H7 (cell line): Measurements from ENCODE around the gene APMAP. TPM values are rescaled to one million over a fixed set of nuclear protein-coding genes. Genes with fewer than 3 reads are reported as not detected.
"Not testable (repeated sequence)": the region's sequence is repeated elsewhere in the genome, so short reads cannot be mapped to it uniquely, and the experiment has no call there.

ENCODE experiments used
- DNase-seq: peaks from one replicate; pipeline ENCODE4 v3.0.0; 2012
- H3K27me3 ChIP-seq: 2 replicates; pipeline ENCODE4 v1.6.0; 2011; ENCODE audit warnings: mild to moderate bottlenecking, low read length; ENCODE audit not compliant: control insufficient read depth, insufficient read depth
- H3K36me3 ChIP-seq: replicated peaks from 2 replicates; pipeline ENCODE4 v1.5.1; 2011; ENCODE audit warnings: low read length; ENCODE audit not compliant: control insufficient read depth, insufficient read depth
- H3K4me3 ChIP-seq: 2 replicates; pipeline ENCODE4 v1.5.1; 2011; ENCODE audit warnings: low read depth, mild to moderate bottlenecking, control low read depth, low read length, moderate library complexity; ENCODE audit not compliant: insufficient read depth
- total RNA-seq: library from RNA; depleted of rRNA; stranded (reverse); fragments of >200 nt; shearing (Covaris generic); gene quantifications from 2 replicates; pipeline ENCODE4 v1.2.3, GENCODE V29; 2014

Gene APMAP
- total RNA-seq, 1 experiment from 2014 or later = 63.5 TPM

DNA sequence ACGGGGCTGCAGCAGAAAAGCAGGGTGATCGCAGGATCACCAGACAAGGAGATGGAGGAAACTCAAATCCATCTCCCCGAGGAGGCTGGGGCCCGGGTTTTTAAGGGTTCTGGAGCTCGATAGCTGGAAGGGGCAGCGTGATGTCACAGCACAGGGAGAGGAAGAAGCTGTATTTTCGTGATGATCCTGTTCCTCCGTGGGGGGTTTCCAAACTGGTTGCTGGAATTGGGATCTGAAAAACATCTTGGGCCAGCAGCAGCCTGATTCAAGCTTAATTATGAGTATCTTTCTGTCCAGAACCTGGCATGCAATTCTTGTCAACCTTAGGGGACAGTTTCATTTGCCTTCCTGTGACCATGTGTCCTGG, 39.4 kb downstream of the APMAP start:
- DNase-seq = peak; percentile 33
- no peaks in the 10 kb centered on the region for H3K36me3 ChIP-seq
- H3K4me3 ChIP-seq = no peak overlapping the region
- H3K27me3 ChIP-seq = no peaks in the 10 kb centered on the region

- Histone ChIP-seq H3K27me3 (no peaks in the 10 kb centered on the region), H3K36me3 (no peaks in the 10 kb centered on the region), H3K4me3 (no peak overlapping the region)
- DNase-seq = peak; percentile 30
Measured at GRCh38 chr20:24952376-24953208, 40.0 kb downstream of the APMAP start.

DNA sequence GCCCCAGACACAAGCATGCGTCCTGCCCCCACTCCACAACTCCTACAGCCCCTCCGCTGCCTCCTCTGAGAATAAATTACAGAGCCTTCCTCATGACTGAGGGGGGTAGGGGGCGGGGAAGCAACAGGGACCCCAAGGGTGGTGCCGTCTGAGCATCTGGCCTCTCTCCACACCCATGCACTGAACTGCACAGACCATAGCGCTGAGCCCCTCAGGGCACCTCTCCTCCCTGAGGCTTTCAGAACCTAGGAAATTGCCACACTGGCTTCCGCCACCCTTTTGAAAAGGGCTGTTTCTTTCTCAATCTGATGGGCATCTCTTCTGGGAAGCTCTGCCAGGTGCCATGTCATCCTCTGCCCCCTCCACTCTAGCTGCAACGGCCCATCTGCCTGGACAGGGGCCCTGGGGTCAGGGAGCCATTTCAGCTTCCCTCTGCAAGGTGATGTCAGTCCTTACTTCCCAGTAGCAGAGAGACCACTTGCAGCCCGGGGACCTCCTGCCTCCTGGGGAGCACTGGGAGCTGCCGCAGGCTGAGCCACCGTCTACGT, 40.9 kb downstream of the APMAP start:
- Histone ChIP-seq H3K36me3 (no peaks in the 10 kb centered on the region), H3K27me3 (no peaks in the 10 kb centered on the region), H3K4me3 (no peak overlapping the region)
- peak; percentile 37 for DNase-seq

DNA sequence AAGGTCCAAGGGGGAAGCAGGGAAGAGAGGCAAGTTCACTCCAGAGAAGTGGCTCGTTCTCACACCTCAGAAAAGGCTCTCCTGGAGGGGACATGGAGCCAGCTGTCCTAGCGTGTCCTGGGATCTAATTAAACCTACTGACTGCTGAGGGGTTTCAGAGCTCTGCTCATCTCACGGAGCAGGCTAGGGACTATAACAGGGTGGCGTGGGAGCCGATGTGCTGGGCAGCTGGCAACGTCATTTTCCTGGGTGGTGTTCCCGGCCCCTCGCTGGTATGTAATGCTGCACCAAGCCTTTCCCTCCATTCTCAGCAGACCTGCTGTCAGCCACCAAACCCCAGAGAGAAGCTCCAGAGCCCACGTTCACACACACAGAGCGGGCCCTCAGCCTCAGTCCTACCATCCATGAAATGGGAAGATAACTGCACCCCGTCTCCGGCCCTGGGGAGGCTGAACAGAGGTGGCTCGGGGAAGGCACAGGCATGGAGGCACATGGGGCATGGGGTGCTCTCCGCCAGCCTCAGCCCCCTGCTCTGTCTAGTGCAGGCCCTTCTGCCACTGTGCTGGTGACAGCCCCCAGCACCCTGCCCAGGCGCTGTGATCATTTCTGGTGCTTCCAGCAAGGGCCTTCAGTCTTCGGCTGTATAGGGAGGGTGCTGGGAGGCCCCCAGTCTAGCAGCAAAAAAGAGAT, 41.6 kb downstream of the APMAP start:
- H3K27me3 ChIP-seq = no peaks in the 10 kb centered on the region
- no peak overlapping the region for H3K4me3 ChIP-seq
- no peaks in the 10 kb centered on the region for H3K36me3 ChIP-seq
- peak; percentile 18 for DNase-seq

GRCh38 chr20:24950128-24950835, 42.3 kb downstream of the APMAP start:
- H3K27me3 ChIP-seq = no peaks in the 10 kb centered on the region
- DNase-seq = peak; percentile 37
- H3K4me3 ChIP-seq = no peak overlapping the region
- no peaks in the 10 kb centered on the region for H3K36me3 ChIP-seq

- DNase-seq = peak; percentile 38
- no peak overlapping the region for H3K4me3 ChIP-seq
- no peaks in the 10 kb centered on the region for H3K27me3 ChIP-seq
- no peaks in the 10 kb centered on the region for H3K36me3 ChIP-seq
Measured at GRCh38 chr20:24949756-24950127, 42.8 kb downstream of the APMAP start.

GRCh38 chr20:24948939-24949679, 43.4 kb downstream of the APMAP start, which contains the start of gene CST7:
Gene CST7 (plus strand): TSS chr20:24949269. CDS start chr20:24949506, 237 bp downstream.
- no peak within 1 kb of the TSS for H3K4me3 ChIP-seq

GRCh38 chr20:24948396-24948938, 44.1 kb downstream of the APMAP start:
- not testable (repeated sequence) for H3K4me3 ChIP-seq, H3K36me3 ChIP-seq, DNase-seq, H3K27me3 ChIP-seq

More at GRCh38 chr20:24948939-24949679, 43.4 kb downstream of the APMAP start, which contains the start of gene CST7:
- DNase-seq = peak; percentile 31
- H3K36me3 ChIP-seq = no peaks in the 10 kb centered on the region
- no peaks in the 10 kb centered on the region for H3K27me3 ChIP-seq

DNA sequence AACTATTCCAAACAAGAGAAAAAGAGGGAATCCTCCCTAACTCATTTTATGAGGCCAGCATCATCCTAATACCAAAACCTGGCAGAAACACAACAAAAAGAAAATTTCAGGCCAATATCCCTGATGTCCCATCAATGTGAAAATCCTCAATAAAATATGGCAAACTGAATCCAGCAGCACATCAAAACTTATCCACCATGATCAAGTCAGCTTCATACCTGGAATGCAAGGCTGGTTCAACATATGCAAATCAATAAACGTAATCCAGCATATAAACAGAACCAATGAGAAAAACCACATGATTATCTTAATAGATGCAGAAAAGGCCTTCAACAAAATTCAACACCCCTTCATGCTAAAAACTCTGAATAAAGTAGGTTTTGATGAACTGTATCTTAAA, 46.2 kb downstream of the APMAP start:
- not testable (repeated sequence) for H3K4me3 ChIP-seq, H3K36me3 ChIP-seq, DNase-seq, H3K27me3 ChIP-seq

GRCh38 chr20:24943731-24944130, 48.8 kb downstream of the APMAP start:
- Histone ChIP-seq H3K27me3 (no peaks in the 10 kb centered on the region), H3K4me3 (no peak overlapping the region), H3K36me3 (no peaks in the 10 kb centered on the region)
- no peak for DNase-seq

- no peak for DNase-seq
- no peak overlapping the region for H3K4me3 ChIP-seq
- H3K27me3 ChIP-seq = no peaks in the 10 kb centered on the region
- no peaks in the 10 kb centered on the region for H3K36me3 ChIP-seq
Measured at GRCh38 chr20:24943196-24943595, 49.4 kb downstream of the APMAP start.

DNA sequence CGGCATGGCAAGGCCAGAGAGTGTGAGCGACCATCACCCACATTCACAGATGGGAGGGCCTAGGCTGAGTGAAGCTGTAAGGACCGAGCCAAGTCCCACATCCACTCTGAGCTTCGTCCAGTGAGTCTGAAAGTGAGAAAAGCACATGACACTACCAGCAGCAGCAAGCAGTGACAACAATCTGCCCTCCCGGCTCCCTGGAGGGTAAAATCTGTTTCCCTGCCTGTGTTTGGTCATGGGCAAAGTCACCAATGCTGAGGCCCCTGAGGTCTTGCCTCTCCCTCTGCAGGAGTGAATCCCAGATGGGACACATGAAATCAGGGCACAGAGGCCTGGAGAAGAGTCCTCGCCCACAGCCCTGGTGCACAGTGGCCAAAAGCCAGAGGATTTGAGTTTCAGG, 49.9 kb downstream of the APMAP start:
- no peak for DNase-seq
- Histone ChIP-seq H3K27me3 (no peaks in the 10 kb centered on the region), H3K4me3 (no peak overlapping the region), H3K36me3 (no peaks in the 10 kb centered on the region)

- Histone ChIP-seq H3K4me3 (no peak overlapping the region), H3K27me3 (no peaks in the 10 kb centered on the region), H3K36me3 (no peaks in the 10 kb centered on the region)
- DNase-seq = no peak
Measured at GRCh38 chr20:24939036-24939435, 53.5 kb downstream of the APMAP start.

DNA sequence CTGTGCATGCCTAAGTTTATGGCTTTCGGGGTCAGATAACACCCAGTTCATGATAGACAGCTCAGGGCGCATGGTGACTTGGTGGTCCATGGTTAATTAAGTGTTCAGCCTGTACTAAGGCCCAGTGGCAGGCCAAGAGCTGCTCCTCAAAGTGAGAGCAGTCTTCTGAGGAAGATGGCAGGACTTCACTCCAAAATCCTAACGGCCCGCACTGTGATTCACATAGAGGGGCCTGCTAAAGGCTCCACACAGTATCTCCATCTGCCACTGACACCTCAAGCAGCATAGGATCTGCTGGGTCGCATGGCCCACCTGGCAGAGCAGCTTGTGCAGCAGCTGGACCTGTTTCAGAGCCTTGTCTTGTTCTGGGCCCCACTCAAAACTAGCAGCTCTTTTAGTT, 54.1 kb downstream of the APMAP start:
- DNase-seq = no peak
- Histone ChIP-seq H3K4me3 (no peak overlapping the region), H3K27me3 (no peaks in the 10 kb centered on the region), H3K36me3 (no peaks in the 10 kb centered on the region)
